ENCODE results near the gene TTLL10.

TTLL10 gene

DNA sequence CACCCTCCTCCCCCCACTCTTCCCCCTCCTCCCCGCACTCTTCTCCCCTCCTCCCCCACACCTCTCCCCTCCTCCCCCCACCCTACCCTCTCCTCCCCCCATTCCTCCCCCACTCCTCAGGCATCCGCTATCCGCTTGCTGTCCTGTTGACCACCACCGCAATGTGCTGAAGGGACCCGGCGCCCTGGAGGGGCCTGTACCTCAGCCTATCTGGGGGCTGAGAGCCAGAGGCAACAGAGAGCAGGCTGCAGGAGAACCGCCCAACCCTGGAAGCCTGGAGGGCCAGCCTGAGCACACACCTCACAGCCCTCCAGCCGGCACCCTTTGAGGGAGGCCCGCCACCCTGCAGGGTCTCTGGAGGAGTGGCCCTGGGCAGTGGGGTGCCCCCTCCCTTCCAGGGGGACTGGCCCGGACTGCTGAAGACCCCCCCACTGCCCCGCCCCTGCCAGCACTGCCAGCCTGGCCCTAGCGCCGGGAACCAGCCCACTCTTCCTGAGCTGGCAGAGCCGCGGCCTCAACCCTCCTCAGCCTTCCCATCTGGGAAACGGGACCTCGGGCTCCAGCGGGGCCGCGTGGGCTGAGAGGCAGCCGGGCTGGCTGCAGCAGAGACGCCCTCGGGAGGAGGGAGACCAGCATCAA, 71.6 kb downstream of the TTLL10 start:
- no peaks in the 10 kb centered on the region for H3K27me3 ChIP-seq (ENCODE audit: insufficient read depth, low read length, poor library complexity, severe bottlenecking)
- H3K4me3 ChIP-seq (ENCODE audit: low read length, poor library complexity, severe bottlenecking), result no peak overlapping the region
- H2AFZ ChIP-seq (ENCODE audit: low read length), result no peak overlapping the region
- H3K9me2 ChIP-seq (replicated peaks; ENCODE audit: low read depth, low read length), result no peaks in the 10 kb centered on the region
- H3K4me2 ChIP-seq (ENCODE audit: low read depth, low read length, poor library complexity, severe bottlenecking), result no peak overlapping the region
- H3K79me2 ChIP-seq (ENCODE audit: insufficient read depth, low read length), result no peaks in the 10 kb centered on the region
- no peaks in the 10 kb centered on the region for H3F3A ChIP-seq (ENCODE audit: low read depth)
- H3K4me1 ChIP-seq (ENCODE audit: insufficient read depth, low read length, poor library complexity, severe bottlenecking), result peaks cover under 1% of the 10 kb centered on the region
- no peaks in the 10 kb centered on the region for H4K20me1 ChIP-seq (ENCODE audit: insufficient read depth, low read length, poor library complexity, severe bottlenecking)
- no peaks in the 10 kb centered on the region for H3K36me3 ChIP-seq (ENCODE audit: insufficient read depth, low read length)
- H3K9ac ChIP-seq (ENCODE audit: low read depth, low read length, poor library complexity, severe bottlenecking), result no peak overlapping the region
- TF ChIP-seq CTCF (conservative IDR thresholded peaks at IDR 0.05; ENCODE audit: low read length) (no peak), EZH2phosphoT487 (IDR thresholded peaks at IDR 0.05; ENCODE audit: borderline replicate concordance) (no peak)
- H3K9me3 ChIP-seq (ENCODE audit: insufficient read depth, low read depth, low read length), result no peaks in the 10 kb centered on the region

DNA sequence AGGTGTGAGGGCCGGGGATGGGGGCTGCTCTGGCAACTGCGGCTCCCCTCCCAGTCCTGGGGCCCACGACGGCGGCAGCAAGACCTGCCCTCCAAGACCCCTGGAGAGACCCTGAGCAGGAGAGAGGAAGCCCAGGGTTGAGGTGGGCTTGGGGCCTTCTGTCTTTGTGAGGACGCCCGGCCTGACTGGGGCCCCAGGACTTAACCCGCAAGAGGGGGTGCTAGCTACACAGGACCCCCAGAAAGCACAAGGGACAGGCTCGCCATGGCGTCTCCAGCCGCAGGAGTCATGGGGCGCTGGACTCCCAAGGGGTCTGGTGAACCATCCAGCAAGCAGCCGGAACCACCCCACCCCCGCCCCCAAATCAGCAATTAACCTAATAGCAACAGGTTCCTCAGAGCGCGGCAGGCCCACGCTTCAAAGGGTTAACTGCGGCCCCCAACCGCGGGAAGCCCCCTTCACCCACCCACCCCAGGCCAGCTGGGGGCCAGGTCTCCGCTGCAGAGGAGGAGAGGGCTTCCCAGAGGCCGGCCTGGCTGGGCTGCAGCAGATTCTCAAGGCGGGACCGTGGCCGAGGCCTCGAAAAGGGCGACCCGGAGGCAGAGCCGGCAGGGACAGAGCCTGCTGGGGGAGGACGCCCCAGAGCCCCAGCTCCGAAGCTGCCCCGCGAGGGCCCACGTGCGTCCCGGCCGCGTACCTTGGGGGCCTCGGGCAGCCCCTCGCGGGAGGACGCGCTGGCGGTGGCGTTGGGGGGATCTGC, 72.3 kb downstream of the TTLL10 start:
- no peaks in the 10 kb centered on the region for H3K9me3 ChIP-seq (ENCODE audit: insufficient read depth, low read depth, low read length)
- no peaks in the 10 kb centered on the region for H3K79me2 ChIP-seq (ENCODE audit: insufficient read depth, low read length)
- H3K9me2 ChIP-seq (replicated peaks; ENCODE audit: low read depth, low read length), result no peaks in the 10 kb centered on the region
- no peak overlapping the region for H3K4me2 ChIP-seq (ENCODE audit: low read depth, low read length, poor library complexity, severe bottlenecking)
- H2AFZ ChIP-seq (ENCODE audit: low read length), result no peak overlapping the region
- H3F3A ChIP-seq (ENCODE audit: low read depth), result no peaks in the 10 kb centered on the region
- H4K20me1 ChIP-seq (ENCODE audit: insufficient read depth, low read length, poor library complexity, severe bottlenecking), result no peaks in the 10 kb centered on the region
- H3K4me3 ChIP-seq (ENCODE audit: low read length, poor library complexity, severe bottlenecking), result no peak overlapping the region
- no peaks in the 10 kb centered on the region for H3K27me3 ChIP-seq (ENCODE audit: insufficient read depth, low read length, poor library complexity, severe bottlenecking)
- H3K36me3 ChIP-seq (ENCODE audit: insufficient read depth, low read length), result no peaks in the 10 kb centered on the region
- no peak for TF ChIP-seq EZH2phosphoT487 (IDR thresholded peaks at IDR 0.05; ENCODE audit: borderline replicate concordance)
- peaks cover 8% of the 10 kb centered on the region for H3K4me1 ChIP-seq (ENCODE audit: insufficient read depth, low read length, poor library complexity, severe bottlenecking)
- H3K9ac ChIP-seq (ENCODE audit: low read depth, low read length, poor library complexity, severe bottlenecking), result no peak overlapping the region

GRCh38 chr1:1246577-1247340, 73.1 kb downstream of the TTLL10 start, which contains the start of gene C1QTNF12:
Gene C1QTNF12, minus strand, starts transcription at chr1:1246722. Its CDS starts 32 bp downstream, at chr1:1246690.
- H3K9ac ChIP-seq (ENCODE audit: low read depth, low read length, poor library complexity, severe bottlenecking), result no peak within 1 kb of the TSS
- no peak within 1 kb of the TSS for H2AFZ ChIP-seq (ENCODE audit: low read length)
- no peak within 1 kb of the TSS for H3K4me2 ChIP-seq (ENCODE audit: low read depth, low read length, poor library complexity, severe bottlenecking)
- no peaks in the 10 kb centered on the region for H3K9me3 ChIP-seq (ENCODE audit: insufficient read depth, low read depth, low read length)
- no peaks in the 10 kb centered on the region for H3K36me3 ChIP-seq (ENCODE audit: insufficient read depth, low read length)
- no peaks in the 10 kb centered on the region for H3K79me2 ChIP-seq (ENCODE audit: insufficient read depth, low read length)
- H3K4me3 ChIP-seq (ENCODE audit: low read length, poor library complexity, severe bottlenecking), result no peak within 1 kb of the TSS
- H4K20me1 ChIP-seq (ENCODE audit: insufficient read depth, low read length, poor library complexity, severe bottlenecking), result no peaks in the 10 kb centered on the region
- TF ChIP-seq CTCF (conservative IDR thresholded peaks at IDR 0.05; ENCODE audit: low read length), result no peak; the same call in 1 of the 2 replicates
- peaks cover 13% of the 10 kb centered on the region for H3K4me1 ChIP-seq (ENCODE audit: insufficient read depth, low read length, poor library complexity, severe bottlenecking)
- H3K9me2 ChIP-seq (replicated peaks; ENCODE audit: low read depth, low read length), result no peaks in the 10 kb centered on the region
- H3F3A ChIP-seq (ENCODE audit: low read depth), result no peaks in the 10 kb centered on the region
- H3K27me3 ChIP-seq (ENCODE audit: insufficient read depth, low read length, poor library complexity, severe bottlenecking), result no peaks in the 10 kb centered on the region

All from Loucy (cell line).